H9 (cell line): ENCODE data around the gene FRK. TPM values are rescaled to one million over a fixed set of nuclear protein-coding genes. Genes with fewer than 3 reads are reported as not detected.

ENCODE experiments used
- DNase-seq: peaks from one replicate; pipeline ENCODE4 v3.0.0-alpha.2; 2017
- H2AFZ ChIP-seq: one replicate; pipeline ENCODE4 v1.6.1; 2013; ENCODE audit warnings: mild to moderate bottlenecking, low read length, control low read depth, moderate library complexity
- H2AK5ac ChIP-seq: 2 replicates; pipeline ENCODE4 v1.6.1; 2013; ENCODE audit warnings: low read length, control low read depth, mixed read lengths; ENCODE audit not compliant: insufficient read length
- H2BK120ac ChIP-seq: one replicate; pipeline ENCODE4 v1.6.1; 2013; ENCODE audit warnings: low read depth, mild to moderate bottlenecking, low read length, control low read depth, inconsistent platforms; ENCODE audit not compliant: poor library complexity, severe bottlenecking
- H2BK12ac ChIP-seq: 2 replicates; pipeline ENCODE4 v1.6.1; 2013; ENCODE audit warnings: low read length, control low read depth, mixed read lengths, low read depth; ENCODE audit not compliant: insufficient read length
- H2BK15ac ChIP-seq: 2 replicates; pipeline ENCODE4 v1.6.1; 2013; ENCODE audit warnings: low read depth, low read length, control low read depth
- H2BK20ac ChIP-seq: one replicate; pipeline ENCODE4 v1.6.1; 2013; ENCODE audit warnings: low read depth, mild to moderate bottlenecking, low read length, control low read depth, inconsistent platforms; ENCODE audit not compliant: poor library complexity, severe bottlenecking
- H2BK5ac ChIP-seq: 2 replicates; pipeline ENCODE4 v1.6.1; 2013; ENCODE audit warnings: low read length, control low read depth, mixed read lengths; ENCODE audit not compliant: insufficient read length
- H3K14ac ChIP-seq: 2 replicates; pipeline ENCODE4 v1.6.1; 2013; ENCODE audit warnings: low read length, control low read depth; ENCODE audit not compliant: insufficient read depth
- H3K18ac ChIP-seq: 2 replicates; pipeline ENCODE4 v1.6.1; 2013; ENCODE audit warnings: low read depth, mild to moderate bottlenecking, mixed read lengths, low read length, control low read depth; ENCODE audit not compliant: insufficient read length
- H3K23ac ChIP-seq: 2 replicates; pipeline ENCODE4 v1.6.1; 2013; ENCODE audit warnings: low read length, control low read depth, mixed read lengths, low read depth; ENCODE audit not compliant: insufficient read length
- H3K23me2 ChIP-seq: 2 replicates; pipeline ENCODE4 v1.6.1; 2013; ENCODE audit warnings: low read depth, mild to moderate bottlenecking, mixed read lengths, low read length, control low read depth; ENCODE audit not compliant: insufficient read length, poor library complexity, severe bottlenecking
- H3K27ac ChIP-seq: 2 replicates; pipeline ENCODE4 v1.5.1; 2013; ENCODE audit warnings: low read length, control low read depth, mixed read lengths, low read depth; ENCODE audit not compliant: insufficient read length
- H3K27me3 ChIP-seq: 2 replicates; pipeline ENCODE4 v1.6.1; 2013; ENCODE audit warnings: low read length, control low read depth, inconsistent platforms; ENCODE audit not compliant: insufficient read depth
- H3K4ac ChIP-seq: 2 replicates; pipeline ENCODE4 v1.6.1; 2013; ENCODE audit warnings: low read depth, mild to moderate bottlenecking, control low read depth, inconsistent platforms, low read length, moderate library complexity
- H3K4me1 ChIP-seq: 2 replicates; pipeline ENCODE4 v1.6.1; 2013; ENCODE audit warnings: low read length, control low read depth, inconsistent platforms; ENCODE audit not compliant: insufficient read depth
- H3K4me2 ChIP-seq: 2 replicates; pipeline ENCODE4 v1.6.1; 2013; ENCODE audit warnings: low read length, control low read depth, mixed read lengths; ENCODE audit not compliant: insufficient read length, insufficient read depth
- H3K56ac ChIP-seq: 2 replicates; pipeline ENCODE4 v1.6.1; 2013; ENCODE audit warnings: low read depth, mild to moderate bottlenecking, mixed read lengths, low read length, control low read depth; ENCODE audit not compliant: insufficient read length
- H3K79me1 ChIP-seq: 2 replicates; pipeline ENCODE4 v1.6.1; 2013; ENCODE audit warnings: low read depth, mild to moderate bottlenecking, moderate library complexity, low read length, control low read depth, inconsistent platforms; ENCODE audit not compliant: insufficient read depth, poor library complexity, severe bottlenecking
- H3K79me2 ChIP-seq: 2 replicates; pipeline ENCODE4 v1.6.1; 2013; ENCODE audit warnings: low read length, control low read depth, inconsistent platforms; ENCODE audit not compliant: insufficient read depth
- H3K9ac ChIP-seq: 2 replicates; pipeline ENCODE4 v1.6.1; 2013; ENCODE audit warnings: low read length, control low read depth, mixed read lengths; ENCODE audit not compliant: insufficient read length; ENCODE audit errors: extremely low read depth
- H3K9me3 ChIP-seq: one replicate; pipeline ENCODE4 v1.6.1; 2013; ENCODE audit warnings: low read depth, low read length, inconsistent platforms; ENCODE audit not compliant: control insufficient read depth
- H3T11ph ChIP-seq: one replicate; pipeline ENCODE4 v1.6.1; 2013; ENCODE audit warnings: mild to moderate bottlenecking, low read length, control low read depth, inconsistent platforms
- H4K20me1 ChIP-seq: one replicate; pipeline ENCODE4 v1.6.1; 2013; ENCODE audit not compliant: control insufficient read depth, insufficient read length, insufficient read depth
- H4K5ac ChIP-seq: 2 replicates; pipeline ENCODE4 v1.6.1; 2013; ENCODE audit warnings: low read depth, mild to moderate bottlenecking, mixed read lengths, low read length, control low read depth; ENCODE audit not compliant: insufficient read length
- H4K8ac ChIP-seq: replicated peaks from 2 replicates; pipeline ENCODE4 v1.6.1; 2013; ENCODE audit warnings: low read length, control low read depth, mixed read lengths, low read depth; ENCODE audit not compliant: insufficient read length
- H4K91ac ChIP-seq: 2 replicates; pipeline ENCODE4 v1.6.1; 2013; ENCODE audit warnings: low read depth, mild to moderate bottlenecking, moderate library complexity, mixed read lengths, low read length, control low read depth; ENCODE audit not compliant: insufficient read length
- H3K27ac Mint-ChIP-seq, 3 experiments: 2 replicates in 2 of 3; 3 replicates in 1 of 3; pipeline ENCODE4 v1.8.0; 2020 to 2021; ENCODE audit warnings: mixed read lengths in 3 of 3, mild to moderate bottlenecking in 1 of 3, moderate library complexity in 1 of 3
- H3K27me3 Mint-ChIP-seq: 2 replicates; pipeline ENCODE4 v1.8.0; 2021; ENCODE audit warnings: low read depth, mild to moderate bottlenecking, moderate library complexity, mixed read lengths
- H3K36me3 Mint-ChIP-seq, 3 experiments: 2 replicates in 2 of 3; 3 replicates in 1 of 3; pipeline ENCODE4 v1.8.0; 2020 to 2021; ENCODE audit warnings: low read depth in 3 of 3, mixed read lengths in 3 of 3; ENCODE audit not compliant: insufficient read depth in 1 of 3
- H3K4me1 Mint-ChIP-seq, 2 experiments: 2 replicates each; pipeline ENCODE4 v1.8.0; 2020; ENCODE audit warnings: mixed read lengths in 2 of 2
- H3K4me3 Mint-ChIP-seq, 2 experiments: 2 replicates in 1 of 2; 3 replicates in 1 of 2; pipeline ENCODE4 v1.8.0; 2020 to 2021; ENCODE audit warnings: mild to moderate bottlenecking in 2 of 2, mixed read lengths in 2 of 2, moderate library complexity in 1 of 2
- H3K9me3 Mint-ChIP-seq, 2 experiments: 2 replicates in 1 of 2; 3 replicates in 1 of 2; pipeline ENCODE4 v1.8.0; 2020; ENCODE audit warnings: mild to moderate bottlenecking in 2 of 2, mixed read lengths in 2 of 2, moderate library complexity in 1 of 2
- CTCF ChIP-seq: fragments of 200-600 bp; sonication (generic); conservative IDR thresholded peaks from 3 replicates; pipeline ENCODE4 v1.8.0; 2021; ENCODE audit warnings: antibody characterized with exemption, mild to moderate bottlenecking
- WGBS: extraction: QIAGEN DNeasy Blood & Tissue Kit; methylation state at CpG from one replicate; pipeline ENCODE4 v1.1.7; 2013; ENCODE audit warnings: missing lambda C conversion rate, low lambda C conversion rate, mixed read lengths; ENCODE audit not compliant: insufficient read length; ENCODE audit errors: extremely low coverage; 5-methylcytosine and 5-hydroxymethylcytosine counted together
- total RNA-seq: library from RNA; stranded (reverse); gene quantifications from 2 replicates; pipeline ENCODE4 v1.2.1, GENCODE V29; 2021

Gene FRK
- total RNA-seq, 1 experiment from 2014 or later: 0.15 TPM

- Histone ChIP-seq H2AFZ (no peak overlapping the region), H3K27ac (no peak overlapping the region), H3K4ac (no peak overlapping the region), H3K9me3 (no peaks in the 10 kb centered on the region), H3K4me1 (no peaks in the 10 kb centered on the region), H3K9ac (no peak overlapping the region), H3K79me2 (no peaks in the 10 kb centered on the region), H2BK20ac (no peak overlapping the region), H2BK15ac (no peak overlapping the region), H3K4me2 (no peak overlapping the region), H3K27me3 (no peaks in the 10 kb centered on the region), H2BK12ac (no peak overlapping the region), H4K8ac (no peak overlapping the region), H2BK120ac (no peak overlapping the region), H4K5ac (no peak overlapping the region), H2BK5ac (no peak overlapping the region), H3K79me1 (no peaks in the 10 kb centered on the region), H2AK5ac (no peak overlapping the region), H3K23me2 (no peaks in the 10 kb centered on the region), H3K56ac (no peak overlapping the region), H3K23ac (no peak overlapping the region), H3K18ac (no peak overlapping the region), H4K91ac (no peak overlapping the region), H4K20me1 (no peaks in the 10 kb centered on the region), H3K14ac (no peak overlapping the region), H3T11ph (no peak overlapping the region)
- no CpG with 5 or more reads among the region's 3 CpGs for WGBS
- peaks cover 0 to 2% of the 10 kb centered on the region in 2 experiments; a peak in 2 of 5 replicates for H3K9me3 Mint-ChIP-seq
- no peak overlapping the region for H3K27ac Mint-ChIP-seq
- TF ChIP-seq CTCF: no peak
- DNase-seq: no peak
- H3K4me1 Mint-ChIP-seq: peaks cover 0 to 4% of the 10 kb centered on the region in 2 experiments; a peak in 1 of 4 replicates
- H3K36me3 Mint-ChIP-seq: no peaks in the 10 kb centered on the region
- no peak overlapping the region for H3K4me3 Mint-ChIP-seq
- no peaks in the 10 kb centered on the region; the same call in 1 of the 2 replicates for H3K27me3 Mint-ChIP-seq
These were observed 13.3 kb downstream of the FRK start for GRCh38 chr6:116047173-116047933.
